HEK293 (cell line): ENCODE measurements around the gene CACNA1C.

Experiments
- CTCF ChIA-PET: fragments of 350-600 bp; formaldehyde crosslinking; extraction: SDS; loops from one replicate; lab custom pipeline; 2021; ENCODE audit warnings: antibody characterized with exemption; lab: Yijun Ruan, JAX
- POLR2A ChIA-PET: fragments of 300-600 bp; formaldehyde crosslinking; extraction: SDS; loops from one replicate; lab custom pipeline; 2020; ENCODE audit warnings: antibody characterized with exemption, inconsistent platforms; lab: Yijun Ruan, JAX
- H3K27ac ChIP-seq: fragments of 200-500 bp; sonication (Bioruptor generic); 2 replicates; pipeline ENCODE4 v1.5.1; 2014; ENCODE audit warnings: low read depth, low read length, control low read depth, inconsistent platforms; ENCODE audit errors: extremely low read depth
- H3K36me3 ChIP-seq, 2 experiments: fragments of 200-500 bp in 1 of 2; sonication (Bioruptor generic) in 1 of 2; 1 replicate in 1 of 2; 2 replicates in 1 of 2; pipeline ENCODE4 v1.5.1; 2014 to 2017; ENCODE audit warnings: inconsistent platforms in 2 of 2, low read length in 2 of 2; ENCODE audit not compliant: control insufficient read depth in 2 of 2, insufficient read depth in 1 of 2
- H3K4me1 ChIP-seq: fragments of 200-500 bp; sonication (Bioruptor generic); 2 replicates; pipeline ENCODE4 v1.5.1; 2014; ENCODE audit warnings: mild to moderate bottlenecking, low read length, inconsistent platforms; ENCODE audit not compliant: control insufficient read depth, insufficient read depth
- H3K4me3 ChIP-seq: 2 replicates; pipeline ENCODE4 v1.5.1; 2011; ENCODE audit warnings: low read depth, mild to moderate bottlenecking, control low read depth, low read length, moderate library complexity
- H3K9me3 ChIP-seq: fragments of 200-500 bp; sonication (Bioruptor generic); 2 replicates; pipeline ENCODE4 v1.5.1; 2014; ENCODE audit warnings: low read depth, low read length, inconsistent platforms; ENCODE audit not compliant: control insufficient read depth, insufficient read depth
- EGR2 ChIP-seq: fragments of 450-650 bp; formaldehyde crosslinking; IDR thresholded peaks from 2 replicates; pipeline ENCODE4 v1.5.1; 2016; ENCODE audit warnings: low read depth, missing biosample characterization, missing genetic modification characterization
- HOXC10 ChIP-seq: sonication (generic); formaldehyde crosslinking; IDR thresholded peaks from 2 replicates; pipeline ENCODE4 v1.8.1; 2023; ENCODE audit warnings: mild to moderate bottlenecking, missing genetic modification reagents
- HOXD13 ChIP-seq: sonication (generic); formaldehyde crosslinking; IDR thresholded peaks from 2 replicates; pipeline ENCODE4 v1.8.0; 2022; ENCODE audit warnings: missing genetic modification reagents, borderline replicate concordance
- MEIS1 ChIP-seq: sonication (generic); formaldehyde crosslinking; IDR thresholded peaks from 2 replicates; pipeline ENCODE4 v1.8.1; 2022; ENCODE audit warnings: missing genetic modification reagents, mild to moderate bottlenecking, borderline replicate concordance
- PATZ1 ChIP-seq: fragments of 450-650 bp; formaldehyde crosslinking; IDR thresholded peaks from 2 replicates; pipeline ENCODE4 v1.5.1; 2016; ENCODE audit warnings: missing biosample characterization, missing genetic modification characterization
- TRIM28 ChIP-seq: IDR thresholded peaks from 2 replicates; pipeline ENCODE4 v1.6.1; 2011; ENCODE audit warnings: low read length, control low read depth, borderline replicate concordance
- ZFHX2 ChIP-seq: fragments of 450-650 bp; formaldehyde crosslinking; conservative IDR thresholded peaks from 2 replicates; pipeline ENCODE4 v1.5.1; 2016; ENCODE audit warnings: missing biosample characterization, missing genetic modification characterization
- ZNF121 ChIP-seq: fragments of 450-650 bp; formaldehyde crosslinking; IDR thresholded peaks from 2 replicates; pipeline ENCODE4 v1.5.1; 2016; ENCODE audit warnings: missing biosample characterization, missing genetic modification characterization
- ZNF362 ChIP-seq: fragments of 450-650 bp; formaldehyde crosslinking; IDR thresholded peaks from 2 replicates; pipeline ENCODE4 v1.5.1; 2016; ENCODE audit warnings: missing biosample characterization, missing genetic modification characterization
- ZNF518A ChIP-seq: fragments of 450-650 bp; formaldehyde crosslinking; conservative IDR thresholded peaks from 2 replicates; pipeline ENCODE4 v1.5.1; 2016; ENCODE audit warnings: low read depth, missing biosample characterization, missing genetic modification characterization
- ZNF571 ChIP-seq: fragments of 450-650 bp; formaldehyde crosslinking; IDR thresholded peaks from 2 replicates; pipeline ENCODE4 v1.5.0; 2017; ENCODE audit warnings: missing biosample characterization, missing genetic modification characterization
- ZSCAN5A ChIP-seq: fragments of 450-650 bp; formaldehyde crosslinking; IDR thresholded peaks from 2 replicates; pipeline ENCODE4 v1.5.1; 2016; ENCODE audit warnings: missing biosample characterization, missing genetic modification characterization
- TF ChIP-seq, protein P1 (sequence below): IDR thresholded peaks from 2 replicates; pipeline ENCODE4 v1.6.1; 2011; ENCODE audit warnings: mild to moderate bottlenecking, low read depth, low read length, borderline replicate concordance
- TF ChIP-seq, protein P2 (sequence below): fragments of 450-650 bp; formaldehyde crosslinking; IDR thresholded peaks from 2 replicates; pipeline ENCODE4; 2016; ENCODE audit warnings: missing biosample characterization, missing genetic modification characterization
- TF ChIP-seq, protein P3 (sequence below): fragments of 450-650 bp; formaldehyde crosslinking; IDR thresholded peaks from 2 replicates; pipeline ENCODE4 v1.5.1; 2016; ENCODE audit warnings: missing biosample characterization, missing genetic modification characterization

The CACNA1C gene

GRCh38 chr12:2457215-2457932 is 404.6 kb downstream of the CACNA1C start:
- H3K27ac ChIP-seq, result no peak overlapping the region
- H3K36me3 ChIP-seq, result no peaks in the 10 kb centered on the region
- H3K4me3 ChIP-seq, result no peak overlapping the region
- no peaks in the 10 kb centered on the region for H3K9me3 ChIP-seq
- 0 out of 2 replicates have a peak, but pooled peaks have one; percentile 31 for TF ChIP-seq EGR2 (tag by site-specific recombination)
- TF ChIP-seq ZFHX2 (tag by site-specific recombination), result 0 out of 2 replicates have a peak, but pooled peaks have one; percentile 34
- TF ChIP-seq PATZ1 (tag by site-specific recombination), result no peak
- no peaks in the 10 kb centered on the region for H3K4me1 ChIP-seq
- ChIA-PET CTCF (no interaction called here), POLR2A (no interaction called here)

- no peaks in the 10 kb centered on the region for H3K36me3 ChIP-seq
- H3K4me3 ChIP-seq, result no peak overlapping the region
- no peaks in the 10 kb centered on the region for H3K4me1 ChIP-seq
- ChIA-PET CTCF (no interaction called here), POLR2A (no interaction called here)
- no peaks in the 10 kb centered on the region for H3K9me3 ChIP-seq
- H3K27ac ChIP-seq, result no peak overlapping the region
- TF ChIP-seq, protein P1, sequence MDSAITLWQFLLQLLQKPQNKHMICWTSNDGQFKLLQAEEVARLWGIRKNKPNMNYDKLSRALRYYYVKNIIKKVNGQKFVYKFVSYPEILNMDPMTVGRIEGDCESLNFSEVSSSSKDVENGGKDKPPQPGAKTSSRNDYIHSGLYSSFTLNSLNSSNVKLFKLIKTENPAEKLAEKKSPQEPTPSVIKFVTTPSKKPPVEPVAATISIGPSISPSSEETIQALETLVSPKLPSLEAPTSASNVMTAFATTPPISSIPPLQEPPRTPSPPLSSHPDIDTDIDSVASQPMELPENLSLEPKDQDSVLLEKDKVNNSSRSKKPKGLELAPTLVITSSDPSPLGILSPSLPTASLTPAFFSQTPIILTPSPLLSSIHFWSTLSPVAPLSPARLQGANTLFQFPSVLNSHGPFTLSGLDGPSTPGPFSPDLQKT, result no peak
- TF ChIP-seq, protein P2, sequence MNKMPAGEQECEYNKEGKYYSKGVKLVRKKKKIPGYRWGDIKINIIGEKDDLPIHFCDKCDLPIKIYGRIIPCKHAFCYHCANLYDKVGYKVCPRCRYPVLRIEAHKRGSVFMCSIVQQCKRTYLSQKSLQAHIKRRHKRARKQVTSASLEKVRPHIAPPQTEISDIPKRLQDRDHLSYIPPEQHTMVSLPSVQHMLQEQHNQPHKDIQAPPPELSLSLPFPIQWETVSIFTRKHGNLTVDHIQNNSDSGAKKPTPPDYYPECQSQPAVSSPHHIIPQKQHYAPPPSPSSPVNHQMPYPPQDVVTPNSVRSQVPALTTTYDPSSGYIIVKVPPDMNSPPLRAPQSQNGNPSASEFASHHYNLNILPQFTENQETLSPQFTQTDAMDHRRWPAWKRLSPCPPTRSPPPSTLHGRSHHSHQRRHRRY (tag by site-specific recombination), result no peak
- no peak for TF ChIP-seq ZSCAN5A (tag by site-specific recombination)
- TF ChIP-seq HOXD13 (CRISPR knock-in tag), result no peak
- TF ChIP-seq PATZ1 (tag by site-specific recombination), result no peak
- no peak for TF ChIP-seq TRIM28
- TF ChIP-seq ZNF362, result no peak
- TF ChIP-seq EGR2 (tag by site-specific recombination), result no peak
- no peak for TF ChIP-seq ZNF518A (tag by site-specific recombination)
- TF ChIP-seq ZNF121 (tag by site-specific recombination), result no peak
- no peak for TF ChIP-seq ZNF571 (tag by site-specific recombination)
- TF ChIP-seq MEIS1, result no peak
- no peak for TF ChIP-seq HOXC10 (CRISPR knock-in tag)
- TF ChIP-seq, protein P3, sequence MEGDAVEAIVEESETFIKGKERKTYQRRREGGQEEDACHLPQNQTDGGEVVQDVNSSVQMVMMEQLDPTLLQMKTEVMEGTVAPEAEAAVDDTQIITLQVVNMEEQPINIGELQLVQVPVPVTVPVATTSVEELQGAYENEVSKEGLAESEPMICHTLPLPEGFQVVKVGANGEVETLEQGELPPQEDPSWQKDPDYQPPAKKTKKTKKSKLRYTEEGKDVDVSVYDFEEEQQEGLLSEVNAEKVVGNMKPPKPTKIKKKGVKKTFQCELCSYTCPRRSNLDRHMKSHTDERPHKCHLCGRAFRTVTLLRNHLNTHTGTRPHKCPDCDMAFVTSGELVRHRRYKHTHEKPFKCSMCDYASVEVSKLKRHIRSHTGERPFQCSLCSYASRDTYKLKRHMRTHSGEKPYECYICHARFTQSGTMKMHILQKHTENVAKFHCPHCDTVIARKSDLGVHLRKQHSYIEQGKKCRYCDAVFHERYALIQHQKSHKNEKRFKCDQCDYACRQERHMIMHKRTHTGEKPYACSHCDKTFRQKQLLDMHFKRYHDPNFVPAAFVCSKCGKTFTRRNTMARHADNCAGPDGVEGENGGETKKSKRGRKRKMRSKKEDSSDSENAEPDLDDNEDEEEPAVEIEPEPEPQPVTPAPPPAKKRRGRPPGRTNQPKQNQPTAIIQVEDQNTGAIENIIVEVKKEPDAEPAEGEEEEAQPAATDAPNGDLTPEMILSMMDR (tag by site-specific recombination), result no peak
Measured at GRCh38 chr12:2457933-2458414, 405.2 kb downstream of the CACNA1C start.
